H1 (cell line): ENCODE data around the gene NFATC1.

Experiments
- JUND ChIP-seq: IDR thresholded peaks from 2 replicates; pipeline ENCODE4 v1.6.1; 2011; ENCODE audit warnings: mild to moderate bottlenecking, improper control_type of control experiment, low read length
- RNF2 ChIP-seq: fragments of 200-900, 300-1000 bp; sonication (generic); IDR thresholded peaks from 2 replicates; pipeline ENCODE4 v1.7.1; 2016; ENCODE audit warnings: borderline replicate concordance, low read depth, mild to moderate bottlenecking, antibody characterized with exemption, low read length; ENCODE audit not compliant: poor library complexity, severe bottlenecking; ENCODE audit errors: missing control alignments

GRCh38 chr18:79380816-79381806, 14.6 kb upstream of the NFATC1 start:
- TF ChIP-seq RNF2 (no peak), JUND (no peak)
